ENCODE measurements around the gene LRRTM4.

Gene LRRTM4

DNA sequence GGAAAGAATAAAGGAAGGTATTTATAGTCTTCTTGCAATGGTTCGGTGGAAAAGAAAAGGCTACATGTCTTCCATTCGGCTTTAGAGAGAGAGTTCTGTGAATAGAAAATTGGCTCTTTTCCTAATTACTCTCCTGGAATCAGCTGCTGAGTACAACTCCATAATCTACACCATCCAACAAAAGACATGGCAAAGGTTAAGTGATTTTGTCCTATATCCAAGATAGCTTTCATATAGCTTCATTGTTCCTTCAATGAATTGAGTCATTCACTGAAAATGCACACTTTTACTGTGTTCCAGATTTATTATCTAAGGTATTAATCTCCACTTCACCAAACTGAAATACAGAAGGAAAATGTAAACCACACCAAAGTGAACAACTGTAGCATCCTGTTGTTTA lies 514.5 kb downstream of the LRRTM4 start:
- DNase-seq (ENCODE audit: extremely low read depth in 1 of 2, low read depth in 1 of 2) = no peak

DNA sequence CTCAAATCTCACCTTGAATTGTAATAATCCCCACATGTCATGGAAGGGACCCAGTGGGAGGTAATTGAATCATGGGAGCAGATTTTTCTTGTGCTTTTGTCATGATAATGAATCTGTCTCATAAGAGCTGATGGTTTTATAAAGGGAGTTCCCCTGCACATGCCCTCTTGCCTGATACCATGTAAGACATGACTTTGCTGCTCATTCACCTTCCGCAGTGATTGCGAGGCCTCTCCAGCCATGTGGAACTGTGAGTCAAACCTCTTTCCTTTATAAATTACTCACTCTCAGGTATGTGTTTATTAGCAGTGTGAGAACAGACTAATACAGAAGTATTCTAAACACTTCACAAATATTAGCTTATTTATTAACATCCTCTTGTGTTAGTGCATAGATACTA lies 516.7 kb downstream of the LRRTM4 start:
- DNase-seq (ENCODE audit: extremely low read depth in 1 of 2, low read depth in 1 of 2) = no peak

DNA sequence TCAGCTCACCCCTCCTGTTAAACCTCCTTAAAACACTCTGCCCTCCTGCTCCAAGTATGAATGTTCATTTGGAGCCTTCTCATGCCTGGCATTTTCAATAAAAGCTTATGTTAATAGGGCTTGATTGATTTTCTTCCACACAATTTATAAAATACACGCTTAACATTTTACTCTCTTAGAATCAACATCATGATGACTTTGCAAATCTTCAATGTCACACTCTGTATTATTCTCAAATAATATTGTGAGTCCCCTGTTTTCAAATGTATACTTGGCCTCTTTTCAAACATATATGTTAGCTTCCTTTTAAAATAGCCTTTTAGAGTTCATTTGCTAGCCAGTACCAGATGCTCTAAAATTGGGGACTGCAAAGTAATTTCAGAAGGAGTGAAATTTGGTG lies 520.3 kb downstream of the LRRTM4 start:
- DNase-seq (ENCODE audit: extremely low read depth in 1 of 2, low read depth in 1 of 2) = no peak

DNA sequence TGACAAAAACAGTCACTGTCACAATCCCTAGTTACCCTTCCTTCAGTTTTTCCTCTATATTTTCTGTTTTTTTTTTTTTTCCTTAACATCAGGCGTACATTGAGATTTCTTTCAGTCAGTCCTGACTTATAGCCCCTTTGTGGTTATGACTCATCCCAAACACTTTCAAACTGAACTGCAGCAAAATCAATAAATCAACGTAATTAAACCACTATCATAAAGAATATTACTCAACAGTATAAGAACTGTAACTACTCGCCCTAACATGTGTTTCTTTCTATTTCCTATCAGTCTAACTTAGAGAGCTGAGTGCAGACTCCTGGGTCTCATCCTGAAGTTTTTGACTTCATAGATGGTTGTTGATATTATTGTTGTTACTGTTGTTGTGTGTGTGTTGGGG lies 523.5 kb downstream of the LRRTM4 start:
- no peak for DNase-seq (ENCODE audit: extremely low read depth in 1 of 2, low read depth in 1 of 2)

DNA sequence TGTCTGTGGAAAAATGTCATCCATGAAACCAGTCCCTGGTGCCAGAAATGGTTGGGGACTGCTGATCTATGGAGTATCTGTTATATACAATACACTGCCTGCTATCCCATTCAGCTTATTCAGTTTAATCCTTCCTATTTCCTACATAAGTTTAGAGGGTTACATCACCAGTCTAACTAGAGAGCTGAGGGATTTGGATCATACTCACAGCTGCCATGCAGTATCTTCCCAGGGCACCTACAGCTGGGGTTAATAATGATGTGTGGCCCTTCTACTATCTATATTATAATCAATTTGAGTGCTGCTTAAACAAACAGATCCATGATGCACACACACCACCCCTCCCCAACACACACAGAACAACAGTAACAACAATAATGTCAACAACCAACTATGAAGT lies 524.0 kb downstream of the LRRTM4 start:
- no peak for DNase-seq (ENCODE audit: extremely low read depth in 1 of 2, low read depth in 1 of 2)

DNA sequence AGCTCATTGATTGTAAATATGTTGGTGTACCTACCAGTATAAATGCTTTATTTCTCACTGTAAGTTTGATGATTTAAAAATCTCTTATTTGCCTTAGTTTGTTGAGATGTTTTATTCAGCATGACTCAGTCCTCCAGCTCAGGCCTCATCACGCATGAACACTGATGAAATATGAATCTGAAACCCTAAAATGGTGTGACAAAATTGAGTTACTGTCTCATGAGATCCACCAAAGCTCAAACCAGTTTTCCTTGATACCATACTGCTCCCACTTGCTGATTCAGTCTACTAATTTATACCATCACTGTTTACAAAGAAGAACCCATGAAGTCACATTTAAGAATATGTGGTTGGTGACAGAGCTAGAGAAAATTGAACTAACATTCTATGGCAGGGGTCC lies 524.9 kb downstream of the LRRTM4 start:
- DNase-seq (ENCODE audit: extremely low read depth in 1 of 2, low read depth in 1 of 2) = no peak

DNA sequence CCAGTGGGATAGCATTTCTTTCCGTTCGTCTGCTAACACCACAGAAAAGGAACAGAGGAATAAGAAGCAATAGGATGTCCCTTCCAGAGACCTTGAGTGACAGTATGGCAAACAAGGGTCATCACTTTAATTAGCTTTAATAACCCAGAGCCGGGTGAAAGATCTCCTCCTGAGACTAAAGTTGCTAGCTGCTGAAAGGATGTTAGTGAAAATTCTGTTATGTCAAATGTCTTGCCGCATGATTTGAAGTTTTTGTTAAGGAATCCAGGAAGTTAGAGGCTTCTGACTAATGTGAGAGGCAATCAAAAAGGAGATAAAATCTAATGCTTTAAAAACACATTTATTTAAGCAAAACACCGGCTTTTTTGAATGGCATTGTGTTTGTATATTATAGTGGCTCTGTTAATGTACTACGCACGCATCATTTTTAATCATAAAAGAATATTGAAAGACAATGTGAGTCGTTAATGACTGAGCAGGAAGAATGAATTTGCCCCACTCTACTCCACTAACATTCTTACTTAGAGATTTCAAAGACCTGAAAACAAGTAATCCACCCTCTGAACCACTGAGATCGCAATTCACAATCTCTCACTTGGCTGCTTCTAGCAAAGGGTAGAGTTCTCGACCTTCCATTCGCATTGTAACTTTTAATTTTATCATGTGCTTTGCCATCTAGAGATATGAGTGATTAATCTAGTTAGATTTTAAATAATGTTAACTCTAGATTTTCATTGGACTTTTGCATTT lies 536.6 kb downstream of the LRRTM4 start:
- DNase-seq (ENCODE audit: extremely low read depth in 1 of 2, low read depth in 1 of 2) = no peak

GRCh38 chr2:76984359-76984758 lies 537.8 kb downstream of the LRRTM4 start:
- DNase-seq (ENCODE audit: extremely low read depth in 1 of 2, low read depth in 1 of 2) = no peak

- DNase-seq (ENCODE audit: extremely low read depth in 1 of 2, low read depth in 1 of 2) = no peak
Measured at GRCh38 chr2:76980067-76980787, 541.9 kb downstream of the LRRTM4 start.

- no peak for DNase-seq (ENCODE audit: extremely low read depth in 1 of 2, low read depth in 1 of 2)
Measured at GRCh38 chr2:76977846-76978727, 544.1 kb downstream of the LRRTM4 start.

- DNase-seq (ENCODE audit: extremely low read depth in 1 of 2, low read depth in 1 of 2) = no peak
Measured at GRCh38 chr2:76975752-76976151, 546.4 kb downstream of the LRRTM4 start.

GRCh38 chr2:76973610-76974009 lies 548.6 kb downstream of the LRRTM4 start:
- no peak for DNase-seq (ENCODE audit: extremely low read depth in 1 of 2, low read depth in 1 of 2)

DNA sequence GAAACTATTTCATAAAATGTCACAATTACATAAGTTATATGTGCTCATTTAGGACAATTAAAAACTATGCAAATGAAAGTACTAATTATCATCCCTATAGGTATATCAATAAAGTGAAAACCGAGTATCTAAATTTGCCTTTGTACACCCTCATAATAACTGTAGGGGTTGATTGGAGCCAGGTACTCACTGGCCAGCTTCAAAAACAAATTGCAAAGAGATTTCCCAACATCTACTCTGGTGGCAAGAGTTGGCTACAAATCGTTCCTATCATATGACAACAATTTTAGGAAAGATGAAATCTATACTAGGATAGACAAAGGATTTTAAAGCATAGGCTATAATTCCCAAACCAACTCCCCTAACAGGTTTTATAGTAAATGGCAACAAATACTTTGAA lies 556.4 kb downstream of the LRRTM4 start:
- no peak for DNase-seq (ENCODE audit: extremely low read depth in 1 of 2, low read depth in 1 of 2)

GRCh38 chr2:76958749-76959148 lies 563.4 kb downstream of the LRRTM4 start:
- DNase-seq (ENCODE audit: extremely low read depth in 1 of 2, low read depth in 1 of 2) = no peak

- no peak for DNase-seq (ENCODE audit: extremely low read depth in 1 of 2, low read depth in 1 of 2)
Measured at GRCh38 chr2:76953733-76954347, 568.3 kb downstream of the LRRTM4 start.

GRCh38 chr2:76946631-76947145 lies 575.5 kb downstream of the LRRTM4 start:
- no peak for DNase-seq (ENCODE audit: extremely low read depth in 1 of 2, low read depth in 1 of 2)

DNA sequence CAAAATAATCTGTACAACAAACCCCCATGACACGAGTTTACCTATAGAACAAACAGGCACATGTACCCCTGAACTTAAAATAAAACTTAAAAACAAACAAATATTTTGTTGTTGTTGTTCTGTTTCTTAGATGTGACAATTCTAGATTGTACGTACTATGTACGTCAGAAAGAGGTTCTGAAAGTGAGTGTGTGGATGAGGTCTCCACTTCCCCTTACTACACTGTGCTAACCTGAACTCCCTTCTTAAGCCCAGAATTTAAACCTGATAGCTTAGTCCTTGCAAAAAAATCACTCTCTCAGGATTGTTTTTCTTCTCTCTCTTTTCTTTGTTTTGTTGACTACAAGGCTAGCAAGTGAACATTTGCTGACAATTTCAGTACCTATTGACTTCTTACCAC lies 581.6 kb downstream of the LRRTM4 start:
- no peak for DNase-seq (ENCODE audit: extremely low read depth in 1 of 2, low read depth in 1 of 2)

- DNase-seq (ENCODE audit: extremely low read depth in 1 of 2, low read depth in 1 of 2) = no peak
Measured at GRCh38 chr2:76938153-76938552, 584.0 kb downstream of the LRRTM4 start.

- no peak for DNase-seq (ENCODE audit: extremely low read depth in 1 of 2, low read depth in 1 of 2)
Measured at GRCh38 chr2:76932550-76932949, 589.6 kb downstream of the LRRTM4 start.

GRCh38 chr2:76930056-76930744 lies 592.0 kb downstream of the LRRTM4 start:
- no peak for DNase-seq (ENCODE audit: extremely low read depth in 1 of 2, low read depth in 1 of 2)
